ENCODE results near the gene RGS12. TPM values are rescaled to one million over a fixed set of nuclear protein-coding genes. Genes with fewer than 3 reads are reported as not detected.
A peak's percentile ranks its signal among the peaks of the same experiment; 100 is the strongest.

Gene RGS12
- total and polyA plus RNA-seq, 2 experiments from 2014 or later = 8.0 to 19.0 TPM

DNA sequence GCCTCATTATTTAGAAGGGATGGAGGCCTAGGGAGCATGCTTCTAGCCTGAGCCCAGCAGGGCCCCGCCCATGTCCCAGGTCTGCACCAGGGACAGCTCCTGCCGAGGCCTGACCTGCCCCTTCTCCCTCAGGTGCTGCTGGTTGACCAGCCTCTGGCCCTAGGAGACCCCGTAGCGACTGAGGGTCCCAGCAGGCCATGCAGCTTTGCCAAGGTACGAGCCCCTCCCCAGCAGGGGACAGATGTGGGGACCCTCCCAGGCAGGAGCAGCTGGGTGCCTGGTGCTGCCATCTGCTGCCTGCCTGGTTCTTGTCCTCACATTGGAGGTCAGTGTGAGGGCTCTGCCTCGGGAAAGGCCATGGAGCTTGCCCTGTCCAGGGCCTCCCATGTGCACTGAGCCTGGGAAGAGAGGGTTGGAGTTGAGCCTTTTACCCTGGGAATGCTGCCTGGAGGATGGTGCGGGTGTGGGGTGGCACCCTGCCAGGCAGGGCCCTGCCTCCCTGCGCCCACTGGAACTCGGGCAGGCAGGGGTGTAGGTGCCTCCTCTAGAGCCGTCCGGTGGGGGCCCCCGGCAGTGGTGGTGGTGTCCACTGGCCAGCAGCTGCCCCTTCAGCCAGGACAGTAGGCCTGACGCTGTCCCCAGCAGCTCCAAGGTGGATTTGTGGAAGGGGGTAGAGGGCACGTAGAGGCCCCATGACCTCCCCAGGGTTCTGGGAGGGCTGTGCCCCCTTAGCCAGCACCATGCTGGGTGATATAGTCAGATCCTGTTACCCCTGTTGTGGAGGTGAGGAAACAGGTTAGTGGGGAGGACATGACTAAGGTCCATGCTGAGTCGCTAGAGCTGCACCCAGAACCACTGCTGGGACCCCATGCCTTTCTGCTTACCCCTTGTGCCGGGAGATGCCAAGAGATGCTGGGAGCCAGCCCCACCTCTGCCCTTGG, 46.1 kb upstream of the RGS12 start:
- Mint-ChIP-seq H3K27me3 (ENCODE audit: insufficient read depth, low read depth, poor library complexity) (peaks cover 6% of the 10 kb centered on the region), H3K9me3 (no peaks in the 10 kb centered on the region; the same call in 2 of the 3 replicates), H3K36me3 (ENCODE audit: low read depth) (peaks cover 6% of the 10 kb centered on the region; the same call in 1 of the 3 replicates), H3K27ac (no peak overlapping the region), H3K4me3 (no peak overlapping the region), H3K4me1 (peaks cover 26% of the 10 kb centered on the region)
- DNase-seq (ENCODE audit: low spot score) (no peak), ATAC-seq (no peak)
- no peak overlapping the region for H3K4me2 ChIP-seq
- no peaks in the 10 kb centered on the region for H3K79me2 ChIP-seq (replicated peaks; ENCODE audit: insufficient read depth)
- no peaks in the 10 kb centered on the region for H3K36me3 ChIP-seq (ENCODE audit: insufficient read depth)
- no peaks in the 10 kb centered on the region for H3K4me1 ChIP-seq (ENCODE audit: insufficient read depth)
- H3K27ac ChIP-seq (ENCODE audit: low read depth) = no peak overlapping the region
- no peaks in the 10 kb centered on the region for H3K27me3 ChIP-seq (ENCODE audit: insufficient read depth)
- H3F3A ChIP-seq (replicated peaks; ENCODE audit: low read depth) = no peaks in the 10 kb centered on the region
- no peak overlapping the region for H3K4me3 ChIP-seq
- TF ChIP-seq, protein P1, sequence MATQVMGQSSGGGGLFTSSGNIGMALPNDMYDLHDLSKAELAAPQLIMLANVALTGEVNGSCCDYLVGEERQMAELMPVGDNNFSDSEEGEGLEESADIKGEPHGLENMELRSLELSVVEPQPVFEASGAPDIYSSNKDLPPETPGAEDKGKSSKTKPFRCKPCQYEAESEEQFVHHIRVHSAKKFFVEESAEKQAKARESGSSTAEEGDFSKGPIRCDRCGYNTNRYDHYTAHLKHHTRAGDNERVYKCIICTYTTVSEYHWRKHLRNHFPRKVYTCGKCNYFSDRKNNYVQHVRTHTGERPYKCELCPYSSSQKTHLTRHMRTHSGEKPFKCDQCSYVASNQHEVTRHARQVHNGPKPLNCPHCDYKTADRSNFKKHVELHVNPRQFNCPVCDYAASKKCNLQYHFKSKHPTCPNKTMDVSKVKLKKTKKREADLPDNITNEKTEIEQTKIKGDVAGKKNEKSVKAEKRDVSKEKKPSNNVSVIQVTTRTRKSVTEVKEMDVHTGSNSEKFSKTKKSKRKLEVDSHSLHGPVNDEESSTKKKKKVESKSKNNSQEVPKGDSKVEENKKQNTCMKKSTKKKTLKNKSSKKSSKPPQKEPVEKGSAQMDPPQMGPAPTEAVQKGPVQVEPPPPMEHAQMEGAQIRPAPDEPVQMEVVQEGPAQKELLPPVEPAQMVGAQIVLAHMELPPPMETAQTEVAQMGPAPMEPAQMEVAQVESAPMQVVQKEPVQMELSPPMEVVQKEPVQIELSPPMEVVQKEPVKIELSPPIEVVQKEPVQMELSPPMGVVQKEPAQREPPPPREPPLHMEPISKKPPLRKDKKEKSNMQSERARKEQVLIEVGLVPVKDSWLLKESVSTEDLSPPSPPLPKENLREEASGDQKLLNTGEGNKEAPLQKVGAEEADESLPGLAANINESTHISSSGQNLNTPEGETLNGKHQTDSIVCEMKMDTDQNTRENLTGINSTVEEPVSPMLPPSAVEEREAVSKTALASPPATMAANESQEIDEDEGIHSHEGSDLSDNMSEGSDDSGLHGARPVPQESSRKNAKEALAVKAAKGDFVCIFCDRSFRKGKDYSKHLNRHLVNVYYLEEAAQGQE (IDR thresholded peaks at IDR 0.05; ENCODE audit: unreplicated experiment) = peak; percentile 22
- TF ChIP-seq CREB1 (CRISPR knock-in tag; IDR thresholded peaks at IDR 0.05; ENCODE audit: low read depth) = no peak
- TF ChIP-seq, protein P2, sequence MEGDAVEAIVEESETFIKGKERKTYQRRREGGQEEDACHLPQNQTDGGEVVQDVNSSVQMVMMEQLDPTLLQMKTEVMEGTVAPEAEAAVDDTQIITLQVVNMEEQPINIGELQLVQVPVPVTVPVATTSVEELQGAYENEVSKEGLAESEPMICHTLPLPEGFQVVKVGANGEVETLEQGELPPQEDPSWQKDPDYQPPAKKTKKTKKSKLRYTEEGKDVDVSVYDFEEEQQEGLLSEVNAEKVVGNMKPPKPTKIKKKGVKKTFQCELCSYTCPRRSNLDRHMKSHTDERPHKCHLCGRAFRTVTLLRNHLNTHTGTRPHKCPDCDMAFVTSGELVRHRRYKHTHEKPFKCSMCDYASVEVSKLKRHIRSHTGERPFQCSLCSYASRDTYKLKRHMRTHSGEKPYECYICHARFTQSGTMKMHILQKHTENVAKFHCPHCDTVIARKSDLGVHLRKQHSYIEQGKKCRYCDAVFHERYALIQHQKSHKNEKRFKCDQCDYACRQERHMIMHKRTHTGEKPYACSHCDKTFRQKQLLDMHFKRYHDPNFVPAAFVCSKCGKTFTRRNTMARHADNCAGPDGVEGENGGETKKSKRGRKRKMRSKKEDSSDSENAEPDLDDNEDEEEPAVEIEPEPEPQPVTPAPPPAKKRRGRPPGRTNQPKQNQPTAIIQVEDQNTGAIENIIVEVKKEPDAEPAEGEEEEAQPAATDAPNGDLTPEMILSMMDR (conservative IDR thresholded peaks at IDR 0.05; ENCODE audit: low read depth in 2 of 2) = peak in 1 of 2 experiments; percentile 41; a peak in 2 of 4 replicates
- no peak overlapping the region for H2AFZ ChIP-seq
- no peaks in the 10 kb centered on the region for H3K9me2 ChIP-seq (ENCODE audit: insufficient read depth)
- peaks cover 11% of the 10 kb centered on the region for H4K20me1 ChIP-seq (replicated peaks; ENCODE audit: insufficient read depth)

DNA sequence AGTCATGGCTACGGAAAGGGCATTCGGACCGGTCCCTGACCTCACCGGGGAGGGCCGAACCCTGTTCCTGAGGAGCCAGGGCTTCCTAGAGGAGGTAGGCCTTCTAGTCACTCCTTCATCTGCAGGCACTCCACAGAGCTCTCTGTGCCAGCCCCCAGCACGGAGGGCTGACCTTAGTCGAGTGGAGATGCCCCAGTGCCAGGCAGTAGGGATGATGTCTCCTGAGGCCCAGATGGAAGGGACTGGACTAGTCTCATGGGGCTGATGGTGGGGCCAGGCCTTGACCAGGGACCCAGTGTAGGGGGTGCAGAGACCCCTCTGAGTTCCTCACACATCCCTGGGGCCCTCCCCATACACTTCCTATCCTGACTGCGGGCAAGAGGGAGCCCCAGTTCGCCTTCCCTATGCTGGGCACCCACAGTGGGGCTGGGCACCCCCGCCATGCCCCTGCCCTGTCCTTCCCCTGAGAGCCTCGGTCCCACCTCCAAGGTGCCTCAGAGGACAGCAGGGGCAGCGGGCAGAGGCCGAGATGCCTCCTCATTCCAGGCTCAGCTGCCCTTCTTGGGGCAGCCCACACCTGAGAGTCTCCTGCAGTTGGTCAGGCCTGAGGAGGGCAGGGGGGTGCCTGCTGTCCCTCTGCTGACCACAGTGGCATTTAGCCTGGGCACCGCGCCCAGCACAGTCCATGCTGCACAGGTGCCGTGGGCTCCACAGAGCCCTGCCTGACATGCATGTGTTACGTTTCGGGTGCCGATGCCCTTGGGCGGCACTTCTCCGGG, 45.2 kb upstream of the RGS12 start:
- H3K27ac Mint-ChIP-seq = no peak overlapping the region
- peaks cover 17% of the 10 kb centered on the region for H3K4me1 Mint-ChIP-seq
- Histone ChIP-seq H3K4me2 (no peak overlapping the region), H3K27ac (ENCODE audit: low read depth) (no peak overlapping the region), H3K36me3 (ENCODE audit: insufficient read depth) (no peaks in the 10 kb centered on the region), H2AFZ (no peak overlapping the region), H3K9me2 (ENCODE audit: insufficient read depth) (no peaks in the 10 kb centered on the region), H3F3A (replicated peaks; ENCODE audit: low read depth) (no peaks in the 10 kb centered on the region), H3K27me3 (ENCODE audit: insufficient read depth) (no peaks in the 10 kb centered on the region), H3K79me2 (replicated peaks; ENCODE audit: insufficient read depth) (no peaks in the 10 kb centered on the region), H3K4me1 (ENCODE audit: insufficient read depth) (no peaks in the 10 kb centered on the region), H3K4me3 (no peak overlapping the region), H4K20me1 (replicated peaks; ENCODE audit: insufficient read depth) (peaks cover 6% of the 10 kb centered on the region; the same call in 1 of the 2 replicates)
- no peaks in the 10 kb centered on the region; the same call in 2 of the 3 replicates for H3K9me3 Mint-ChIP-seq
- ATAC-seq = no peak
- peaks cover 6% of the 10 kb centered on the region for H3K27me3 Mint-ChIP-seq (ENCODE audit: insufficient read depth, low read depth, poor library complexity)
- H3K36me3 Mint-ChIP-seq (ENCODE audit: low read depth) = peaks cover under 1% of the 10 kb centered on the region; the same call in 1 of the 3 replicates
- DNase-seq (ENCODE audit: low spot score) = no peak
- H3K4me3 Mint-ChIP-seq = no peak overlapping the region
- no peak for TF ChIP-seq EZH2phosphoT487 (IDR thresholded peaks at IDR 0.05; ENCODE audit: unreplicated experiment)
- TF ChIP-seq CREB1 (CRISPR knock-in tag; IDR thresholded peaks at IDR 0.05; ENCODE audit: low read depth) = no peak
- TF ChIP-seq POLR2AphosphoS5 (IDR thresholded peaks at IDR 0.05; ENCODE audit: low read depth) = no peak
- TF ChIP-seq, protein P3, sequence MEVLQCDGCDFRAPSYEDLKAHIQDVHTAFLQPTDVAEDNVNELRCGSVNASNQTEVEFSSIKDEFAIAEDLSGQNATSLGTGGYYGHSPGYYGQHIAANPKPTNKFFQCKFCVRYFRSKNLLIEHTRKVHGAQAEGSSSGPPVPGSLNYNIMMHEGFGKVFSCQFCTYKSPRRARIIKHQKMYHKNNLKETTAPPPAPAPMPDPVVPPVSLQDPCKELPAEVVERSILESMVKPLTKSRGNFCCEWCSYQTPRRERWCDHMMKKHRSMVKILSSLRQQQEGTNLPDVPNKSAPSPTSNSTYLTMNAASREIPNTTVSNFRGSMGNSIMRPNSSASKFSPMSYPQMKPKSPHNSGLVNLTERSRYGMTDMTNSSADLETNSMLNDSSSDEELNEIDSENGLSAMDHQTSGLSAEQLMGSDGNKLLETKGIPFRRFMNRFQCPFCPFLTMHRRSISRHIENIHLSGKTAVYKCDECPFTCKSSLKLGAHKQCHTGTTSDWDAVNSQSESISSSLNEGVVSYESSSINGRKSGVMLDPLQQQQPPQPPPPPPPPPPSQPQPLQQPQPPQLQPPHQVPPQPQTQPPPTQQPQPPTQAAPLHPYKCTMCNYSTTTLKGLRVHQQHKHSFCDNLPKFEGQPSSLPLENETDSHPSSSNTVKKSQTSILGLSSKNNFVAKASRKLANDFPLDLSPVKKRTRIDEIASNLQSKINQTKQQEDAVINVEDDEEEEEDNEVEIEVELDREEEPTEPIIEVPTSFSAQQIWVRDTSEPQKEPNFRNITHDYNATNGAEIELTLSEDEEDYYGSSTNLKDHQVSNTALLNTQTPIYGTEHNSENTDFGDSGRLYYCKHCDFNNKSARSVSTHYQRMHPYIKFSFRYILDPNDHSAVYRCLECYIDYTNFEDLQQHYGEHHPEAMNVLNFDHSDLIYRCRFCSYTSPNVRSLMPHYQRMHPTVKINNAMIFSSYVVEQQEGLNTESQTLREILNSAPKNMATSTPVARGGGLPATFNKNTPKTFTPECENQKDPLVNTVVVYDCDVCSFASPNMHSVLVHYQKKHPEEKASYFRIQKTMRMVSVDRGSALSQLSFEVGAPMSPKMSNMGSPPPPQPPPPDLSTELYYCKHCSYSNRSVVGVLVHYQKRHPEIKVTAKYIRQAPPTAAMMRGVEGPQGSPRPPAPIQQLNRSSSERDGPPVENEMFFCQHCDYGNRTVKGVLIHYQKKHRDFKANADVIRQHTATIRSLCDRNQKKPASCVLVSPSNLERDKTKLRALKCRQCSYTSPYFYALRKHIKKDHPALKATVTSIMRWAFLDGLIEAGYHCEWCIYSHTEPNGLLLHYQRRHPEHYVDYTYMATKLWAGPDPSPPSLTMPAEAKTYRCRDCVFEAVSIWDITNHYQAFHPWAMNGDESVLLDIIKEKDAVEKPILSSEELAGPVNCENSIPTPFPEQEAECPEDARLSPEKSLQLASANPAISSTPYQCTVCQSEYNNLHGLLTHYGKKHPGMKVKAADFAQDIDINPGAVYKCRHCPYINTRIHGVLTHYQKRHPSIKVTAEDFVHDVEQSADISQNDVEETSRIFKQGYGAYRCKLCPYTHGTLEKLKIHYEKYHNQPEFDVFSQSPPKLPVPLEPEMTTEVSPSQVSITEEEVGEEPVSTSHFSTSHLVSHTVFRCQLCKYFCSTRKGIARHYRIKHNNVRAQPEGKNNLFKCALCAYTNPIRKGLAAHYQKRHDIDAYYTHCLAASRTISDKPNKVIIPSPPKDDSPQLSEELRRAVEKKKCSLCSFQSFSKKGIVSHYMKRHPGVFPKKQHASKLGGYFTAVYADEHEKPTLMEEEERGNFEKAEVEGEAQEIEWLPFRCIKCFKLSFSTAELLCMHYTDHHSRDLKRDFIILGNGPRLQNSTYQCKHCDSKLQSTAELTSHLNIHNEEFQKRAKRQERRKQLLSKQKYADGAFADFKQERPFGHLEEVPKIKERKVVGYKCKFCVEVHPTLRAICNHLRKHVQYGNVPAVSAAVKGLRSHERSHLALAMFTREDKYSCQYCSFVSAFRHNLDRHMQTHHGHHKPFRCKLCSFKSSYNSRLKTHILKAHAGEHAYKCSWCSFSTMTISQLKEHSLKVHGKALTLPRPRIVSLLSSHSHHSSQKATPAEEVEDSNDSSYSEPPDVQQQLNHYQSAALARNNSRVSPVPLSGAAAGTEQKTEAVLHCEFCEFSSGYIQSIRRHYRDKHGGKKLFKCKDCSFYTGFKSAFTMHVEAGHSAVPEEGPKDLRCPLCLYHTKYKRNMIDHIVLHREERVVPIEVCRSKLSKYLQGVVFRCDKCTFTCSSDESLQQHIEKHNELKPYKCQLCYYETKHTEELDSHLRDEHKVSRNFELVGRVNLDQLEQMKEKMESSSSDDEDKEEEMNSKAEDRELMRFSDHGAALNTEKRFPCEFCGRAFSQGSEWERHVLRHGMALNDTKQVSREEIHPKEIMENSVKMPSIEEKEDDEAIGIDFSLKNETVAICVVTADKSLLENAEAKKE (CRISPR knock-in tag; IDR thresholded peaks at IDR 0.05) = no peak

All from GM23338 (cell line).